Activated CD8-positive, alpha-beta memory T cell treated with anti-CD3 and anti-CD28 coated beads for 48 hours (primary cell): Measurements from ENCODE around the gene EFS.
"Not testable (repeated sequence)": the region's sequence is repeated elsewhere in the genome, so short reads cannot be mapped to it uniquely, and the experiment has no call there.

Source experiments
- DNase-seq, 3 experiments: peaks; one replicate each; pipeline ENCODE4 v3.0.0-alpha.2; 2020; ENCODE audit warnings: low read depth in 2 of 3, low spot score in 2 of 3

Gene EFS

GRCh38 chr14:23399136-23399535, 34.2 kb upstream of the EFS start:
- no peak for DNase-seq

- DNase-seq, result no peak
Observed at GRCh38 chr14:23398348-23398747, 33.4 kb upstream of the EFS start.

GRCh38 chr14:23396781-23397407, 31.9 kb upstream of the EFS start:
- no peak for DNase-seq

GRCh38 chr14:23396126-23396525, 31.2 kb upstream of the EFS start:
- no peak for DNase-seq

DNA sequence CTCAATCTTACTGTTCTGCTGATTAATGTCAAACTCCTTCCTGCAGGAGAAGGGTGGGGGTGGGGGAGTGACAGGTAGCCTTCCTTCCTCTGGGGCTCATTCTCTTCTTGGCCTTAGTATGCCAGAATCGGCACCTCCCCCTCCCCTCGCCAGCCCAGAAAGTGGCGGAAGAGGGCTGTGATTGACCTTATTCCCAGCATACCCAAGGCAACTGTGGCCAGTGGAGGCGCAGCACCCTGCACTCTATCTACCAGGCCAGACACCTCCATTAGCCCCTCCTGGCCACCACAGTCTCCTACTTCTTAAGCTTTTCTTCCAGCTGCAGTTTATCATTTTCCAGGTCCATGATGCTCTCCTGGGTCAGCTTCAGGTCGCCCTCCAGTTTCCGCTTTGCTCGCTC, 27.6 kb upstream of the EFS start:
- DNase-seq, result no peak

DNA sequence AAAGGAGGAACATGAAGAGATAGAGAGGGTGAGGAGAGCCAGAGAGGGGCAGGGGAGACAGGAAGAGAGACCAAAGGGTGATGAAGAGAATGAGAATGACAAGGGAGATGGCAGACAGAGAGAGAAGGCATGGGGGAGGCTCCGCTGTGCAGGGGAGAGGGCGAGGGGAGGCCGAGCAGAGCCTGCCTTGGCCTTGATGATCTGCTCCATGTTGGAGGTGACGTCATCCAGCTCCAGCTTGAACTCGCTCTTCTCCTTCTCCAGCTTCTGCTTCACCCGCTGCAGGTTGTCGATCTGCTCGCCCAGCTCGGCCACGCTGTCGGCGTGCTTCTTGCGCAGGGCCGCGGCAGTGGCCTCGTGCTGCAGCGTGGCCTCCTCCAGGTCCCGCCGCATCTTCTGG, 24.9 kb upstream of the EFS start:
- not testable (repeated sequence) for DNase-seq

- DNase-seq, result no peak
Observed at GRCh38 chr14:23389396-23389795, 24.4 kb upstream of the EFS start.

DNA sequence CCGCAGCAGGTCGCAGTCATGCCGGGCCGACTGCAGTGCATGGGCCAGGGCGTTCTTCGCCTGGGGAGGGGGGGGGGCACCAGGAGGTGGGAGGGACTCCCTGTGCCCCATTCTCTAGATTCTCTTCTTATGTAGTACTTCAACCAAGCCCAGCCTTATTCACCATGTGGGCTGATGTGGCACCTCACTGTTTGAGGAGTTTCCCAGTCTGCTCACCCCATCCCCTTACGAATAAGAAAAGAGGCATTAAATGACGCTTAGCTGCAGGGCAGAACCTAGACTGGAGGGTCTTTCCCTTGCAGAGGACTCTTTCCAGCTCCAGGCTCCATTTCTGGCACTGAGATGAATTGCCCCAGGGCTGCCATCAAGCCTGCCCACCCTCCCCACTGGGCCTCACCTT, 24.0 kb upstream of the EFS start:
- DNase-seq, result no peak

- no peak for DNase-seq
Observed at GRCh38 chr14:23387916-23388882, 23.2 kb upstream of the EFS start.

GRCh38 chr14:23386999-23387398, 22.0 kb upstream of the EFS start:
- no peak for DNase-seq

GRCh38 chr14:23386266-23386657, 21.3 kb upstream of the EFS start:
- not testable (repeated sequence) for DNase-seq

- DNase-seq, result no peak
Observed at GRCh38 chr14:23385642-23386265, 20.8 kb upstream of the EFS start.

DNA sequence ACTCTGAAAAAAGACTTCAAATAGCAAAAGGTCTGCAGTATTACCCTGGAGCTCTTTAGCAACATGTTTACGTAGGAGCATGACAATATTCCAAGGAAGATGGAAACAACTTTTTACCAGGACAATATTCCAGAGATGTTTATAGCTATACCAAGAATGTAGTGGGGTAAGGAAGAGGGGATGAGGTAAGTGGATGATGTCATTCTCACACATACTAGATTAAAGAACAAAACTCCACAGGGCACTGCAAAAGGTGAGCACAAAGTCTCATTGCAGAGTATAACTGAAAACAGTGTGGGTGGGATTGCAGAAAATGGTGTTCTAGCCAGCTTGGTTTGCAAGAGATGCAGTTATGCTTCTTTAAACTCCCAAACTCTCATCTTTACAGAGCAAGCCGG, 20.3 kb upstream of the EFS start:
- DNase-seq, result no peak

DNA sequence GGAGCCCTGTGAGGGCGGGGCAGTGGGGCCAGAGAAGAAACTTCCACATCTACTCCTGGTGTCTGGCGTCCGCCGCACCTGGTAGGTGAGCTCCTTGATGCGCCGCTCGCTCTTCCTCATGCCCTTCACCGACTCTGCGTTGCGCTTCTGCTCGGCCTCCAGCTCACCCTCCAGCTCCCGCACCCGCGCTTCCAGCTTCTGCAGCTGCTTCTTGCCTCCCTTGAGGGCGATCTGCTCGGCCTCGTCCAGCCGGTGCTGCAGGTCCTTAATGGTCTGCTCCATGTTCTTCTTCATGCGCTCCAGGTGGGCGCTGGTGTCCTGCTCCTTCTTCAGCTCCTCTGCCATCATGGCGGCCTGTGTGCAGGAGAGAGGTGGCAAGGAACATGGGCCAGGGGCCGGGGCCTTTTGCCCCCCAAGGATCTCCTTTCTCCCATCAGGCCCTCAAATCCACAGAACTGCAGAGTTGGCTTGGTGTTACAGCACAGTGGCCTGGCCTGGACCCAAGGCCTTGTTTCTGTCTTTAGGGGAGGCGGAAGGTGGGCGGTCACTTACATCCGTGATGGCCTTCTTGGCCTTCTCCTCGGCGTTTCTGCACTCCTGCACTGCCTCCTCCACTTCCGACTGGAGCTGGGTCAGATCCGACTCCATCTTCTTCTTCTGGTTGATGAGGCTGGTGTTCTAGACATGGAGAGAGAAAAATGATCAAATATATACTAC, 19.6 kb upstream of the EFS start:
- no peak for DNase-seq

- DNase-seq, result no peak
Observed at GRCh38 chr14:23382731-23383440, 17.9 kb upstream of the EFS start.

GRCh38 chr14:23382276-23382675, 17.3 kb upstream of the EFS start:
- DNase-seq, result no peak

GRCh38 chr14:23381871-23382270, 16.9 kb upstream of the EFS start:
- no peak for DNase-seq

DNA sequence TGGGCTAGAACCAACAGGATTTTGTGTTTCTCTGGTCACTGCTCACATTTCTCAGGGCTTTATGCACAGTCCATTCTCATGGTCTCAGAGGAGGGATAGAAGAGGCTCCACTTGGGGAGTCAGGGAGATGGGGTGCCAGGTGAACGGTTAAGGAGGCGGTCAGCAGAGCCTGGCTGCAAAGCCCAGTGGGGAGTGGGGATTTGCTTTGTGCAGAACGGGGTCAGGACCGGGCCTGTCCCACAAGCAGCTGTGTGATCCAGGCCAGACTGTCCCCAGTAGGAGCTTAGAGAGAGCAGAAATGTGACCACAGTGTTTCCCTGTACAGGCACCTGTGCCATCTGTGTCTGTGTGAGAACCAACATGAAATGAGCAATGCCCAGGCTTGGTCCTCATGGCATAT, 16.0 kb upstream of the EFS start:
- no peak for DNase-seq

DNA sequence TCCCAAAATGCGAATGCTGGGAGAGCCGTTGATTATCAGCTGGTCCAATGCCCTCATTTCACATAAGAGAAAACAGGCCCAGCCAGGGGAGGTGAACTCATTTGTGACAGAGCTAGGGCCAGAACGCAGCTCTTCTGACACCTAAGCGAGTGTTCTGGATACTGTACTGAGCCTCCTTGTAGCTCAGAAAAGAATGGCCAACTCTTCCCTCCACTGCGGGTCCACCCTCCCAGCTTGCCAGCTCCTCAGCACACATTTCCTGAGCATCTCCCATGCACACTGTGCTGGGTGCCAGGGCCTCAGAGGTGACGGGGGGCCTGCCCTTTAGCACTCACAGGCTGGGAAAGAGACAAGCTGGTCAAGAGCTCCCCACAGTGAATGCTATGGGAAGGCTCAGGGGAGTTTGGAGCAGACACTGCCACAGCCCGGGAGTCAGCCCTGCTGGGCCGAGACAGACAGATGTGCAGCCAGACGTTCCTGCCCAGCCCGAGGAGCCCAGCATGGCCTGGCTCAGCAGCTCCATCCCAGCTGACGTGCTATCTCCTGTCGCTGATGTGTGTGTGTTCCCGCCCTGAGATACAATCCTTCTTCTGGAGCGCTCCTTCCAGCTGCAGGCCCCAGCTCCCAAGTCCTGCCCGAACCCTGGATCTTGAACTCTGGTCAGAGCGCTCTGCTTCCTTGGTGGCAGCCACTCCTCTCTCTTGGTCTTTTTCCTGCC, 15.4 kb upstream of the EFS start:
- DNase-seq, result no peak
